G401 (cell line): ENCODE results near the gene WASL. TPM values are rescaled to one million over a fixed set of nuclear protein-coding genes. Genes with fewer than 3 reads are reported as not detected.
A peak's percentile ranks its signal among the peaks of the same experiment; 100 is the strongest.

ENCODE experiments used
- DNase-seq: peaks from one replicate; pipeline ENCODE4 v3.0.0-alpha.2; 2015; ENCODE audit warnings: low spot score
- in situ Hi-C: cut with HindIII; loops from 2 replicates; pipeline ENCODE4 v1.10.0; 2016; ENCODE audit warnings: low sequenced_read_pairs, mixed read lengths
- total RNA-seq: library from RNA; depleted of rRNA; stranded (reverse); fragments of >200 nt; shearing (Covaris generic); gene quantifications from 2 replicates; pipeline ENCODE4 v1.2.3, GENCODE V29; 2014

The WASL gene
- total RNA-seq, 1 experiment from 2014 or later = 6.7 TPM

DNA sequence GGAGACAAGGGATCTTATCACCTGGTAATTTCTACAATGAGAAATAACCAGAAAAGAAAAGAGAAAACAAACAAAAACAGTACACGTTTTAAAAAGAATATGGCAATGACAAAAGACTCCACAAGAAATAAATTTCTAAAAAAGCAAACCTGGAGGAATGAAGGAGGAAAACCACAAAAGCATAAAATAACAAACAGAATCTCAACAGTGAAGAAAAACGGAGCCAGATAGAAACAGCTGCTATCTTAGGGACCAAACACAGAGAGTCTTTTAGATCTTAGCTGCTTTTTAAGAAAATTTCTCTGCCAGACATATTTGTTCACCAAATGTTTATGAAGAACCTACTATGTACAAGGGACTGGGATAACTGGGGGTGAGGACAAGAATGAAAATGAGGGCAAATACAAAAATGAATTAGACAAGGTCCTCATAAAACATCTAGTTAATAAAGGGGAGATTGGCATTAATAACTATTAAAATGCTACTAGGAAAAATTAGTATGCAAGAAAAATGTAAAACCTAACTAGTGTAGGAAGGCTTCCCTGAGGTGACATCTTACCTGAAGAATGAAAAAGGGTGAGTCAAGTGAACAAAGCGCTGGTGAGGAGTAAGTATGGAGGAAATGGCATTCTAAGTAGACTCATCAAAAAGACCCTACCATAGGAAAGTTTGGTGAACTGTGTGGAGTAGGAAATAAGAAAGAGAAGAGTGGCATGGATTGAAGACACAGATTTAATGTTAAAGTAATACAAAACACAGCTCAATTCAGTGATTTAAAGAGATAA is 34.3 kb downstream of the WASL start:
- no peak for DNase-seq
- in situ Hi-C loops = no loop called here

- in situ Hi-C loops = no loop called here
- DNase-seq = no peak
These were observed 36.2 kb downstream of the WASL start for GRCh38 chr7:123712619-123713018.

GRCh38 chr7:123711832-123712293 is 36.9 kb downstream of the WASL start:
- DNase-seq = no peak
- in situ Hi-C loops = no loop called here

- DNase-seq = no peak
- in situ Hi-C loops = no loop called here
These were observed 38.1 kb downstream of the WASL start for GRCh38 chr7:123710683-123711082.

DNA sequence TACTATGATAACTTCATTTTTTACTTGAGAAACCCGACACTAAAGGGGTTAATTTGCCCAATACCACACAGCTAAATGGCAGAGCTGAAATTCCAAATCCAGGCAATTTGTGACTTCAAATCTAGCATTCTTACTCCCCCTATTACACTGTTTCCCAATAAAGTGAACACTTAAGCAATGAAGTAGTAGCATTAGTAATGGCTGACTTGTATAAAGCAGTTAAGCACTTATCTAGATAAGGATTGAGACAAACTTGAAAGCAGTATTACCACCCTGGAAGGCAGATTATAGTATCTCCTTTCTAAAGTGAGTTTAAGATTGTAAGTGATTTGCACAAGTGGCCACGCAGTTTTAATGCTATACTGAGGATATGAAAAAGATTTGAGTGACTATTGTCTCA is 39.3 kb downstream of the WASL start:
- DNase-seq = no peak
- in situ Hi-C loops = no loop called here

DNA sequence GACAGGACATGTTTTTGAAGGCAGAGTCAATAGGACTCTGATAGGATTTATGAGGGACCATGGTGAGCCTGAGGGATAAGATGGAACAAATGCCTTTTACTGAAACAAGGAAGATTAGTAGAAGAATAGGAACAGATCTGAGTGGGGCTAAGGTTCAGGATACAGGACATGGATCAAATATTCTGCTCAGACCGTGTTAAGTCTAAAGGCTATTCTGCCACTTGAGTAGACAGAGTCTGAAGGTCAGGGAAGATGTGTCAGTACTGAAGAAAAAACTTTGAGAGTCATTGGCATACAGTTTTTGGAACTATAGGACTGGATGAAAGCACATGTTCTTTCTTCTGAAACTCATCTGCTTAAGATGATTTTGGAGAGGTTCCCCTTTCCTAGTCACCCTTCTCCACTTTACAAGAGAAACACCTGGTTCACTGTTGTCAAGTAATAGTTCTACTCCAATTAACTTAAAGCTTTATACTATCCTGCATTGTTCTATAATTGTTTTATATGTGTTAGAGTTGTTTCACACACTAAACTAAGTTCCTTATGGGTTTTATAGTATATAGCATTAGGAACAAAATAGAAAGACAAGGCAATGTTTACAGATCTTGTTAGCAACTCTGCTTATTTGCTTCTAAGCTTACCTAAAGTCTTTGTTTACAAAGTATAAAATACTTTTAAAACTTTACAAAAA is 43.4 kb downstream of the WASL start:
- in situ Hi-C loops = no loop called here
- DNase-seq = no peak

DNA sequence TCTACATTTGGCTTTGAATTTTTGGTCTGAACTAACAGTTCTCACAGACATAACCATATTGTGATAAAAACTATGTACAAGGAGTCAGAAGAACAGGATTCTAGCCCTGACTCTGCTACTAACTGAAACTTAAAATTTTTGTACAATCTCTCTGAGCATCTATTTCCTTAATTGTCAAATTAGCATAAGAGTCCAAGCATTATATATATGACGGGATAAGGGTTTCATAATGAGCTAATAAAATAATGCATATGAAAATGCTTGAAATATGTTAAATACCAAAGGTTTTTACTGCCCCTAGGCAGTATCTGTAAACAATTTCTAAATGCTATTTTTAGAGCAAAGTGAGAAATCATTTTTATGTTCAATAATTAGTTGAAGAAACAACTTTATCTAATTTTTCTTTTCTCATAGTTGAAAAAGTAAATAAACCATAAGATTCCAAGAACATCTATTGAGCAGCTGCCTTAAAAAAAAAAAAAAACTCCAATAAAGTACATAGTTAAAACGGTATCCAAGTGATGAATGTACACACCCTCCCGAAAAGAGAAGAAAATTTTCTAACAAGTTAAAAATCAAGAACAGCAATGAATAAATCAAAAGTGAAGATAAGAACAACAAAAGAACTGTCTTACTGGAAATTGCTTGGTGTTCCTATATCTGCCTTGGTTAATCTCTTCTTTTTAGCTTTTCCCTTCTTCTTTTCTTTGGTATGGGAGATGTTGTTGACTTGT is 52.7 kb downstream of the WASL start:
- in situ Hi-C loops = no loop called here
- DNase-seq = no peak

DNA sequence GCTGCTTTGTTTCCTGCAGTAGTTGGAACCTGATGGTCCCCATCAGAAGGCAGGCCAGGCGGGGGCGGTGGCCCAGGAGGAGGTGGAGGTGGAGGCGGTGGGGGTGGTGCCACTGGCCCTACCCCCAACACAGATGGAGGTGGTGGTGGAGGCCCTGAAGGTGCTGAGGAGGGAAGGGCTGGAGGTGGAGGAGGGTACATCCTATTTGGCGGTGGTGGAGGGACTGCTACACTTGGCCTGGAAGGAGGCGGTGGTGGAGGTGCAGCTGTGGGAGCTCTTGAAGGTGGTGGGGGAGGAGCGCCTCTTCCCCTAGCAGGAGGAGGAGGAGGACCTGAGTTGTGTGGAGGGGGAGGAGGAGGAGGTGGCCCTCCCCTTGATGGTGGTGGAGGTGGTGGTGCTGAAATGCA is 56.3 kb downstream of the WASL start:
- in situ Hi-C loops = no loop called here
- DNase-seq = no peak

DNA sequence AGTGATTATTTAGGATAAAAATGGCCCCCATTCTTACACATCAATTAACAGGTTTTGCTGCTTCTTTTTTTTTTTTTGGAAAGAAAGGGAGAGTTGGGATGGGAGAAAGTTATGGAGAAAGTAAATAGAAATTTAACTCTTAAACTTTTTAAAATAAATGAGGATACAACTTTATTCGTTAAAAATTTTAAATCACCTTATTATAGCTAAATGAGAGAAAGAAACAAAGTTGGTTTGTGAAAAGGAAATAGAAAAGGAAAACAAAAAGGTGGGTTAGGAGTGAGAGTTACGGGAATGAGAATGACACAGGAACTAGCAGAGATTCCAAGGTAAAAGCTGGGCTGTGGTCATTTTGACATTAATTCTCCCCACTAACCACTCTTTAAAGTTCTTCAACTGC is 58.3 kb downstream of the WASL start:
- in situ Hi-C loops = no loop called here
- no peak for DNase-seq

DNA sequence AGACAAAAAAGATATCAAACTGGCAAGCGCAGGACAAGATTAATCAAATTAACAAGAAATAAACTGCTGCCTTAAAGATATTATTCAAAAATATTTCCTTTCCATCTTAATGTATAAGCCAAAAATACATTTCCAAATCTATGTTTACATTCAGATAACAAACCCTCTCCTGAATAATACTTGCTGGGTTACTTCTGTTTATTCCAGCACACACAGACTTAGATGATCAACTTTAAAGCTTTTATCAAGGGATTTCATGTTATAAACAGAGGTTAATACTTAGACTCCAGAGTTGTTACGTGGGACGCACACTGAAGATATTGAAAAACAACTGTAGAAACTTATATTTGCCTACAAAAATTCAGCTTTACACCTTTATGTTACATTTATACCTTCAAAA is 59.6 kb downstream of the WASL start:
- no peak for DNase-seq
- in situ Hi-C loops = no loop called here

GRCh38 chr7:123687727-123688126 is 61.1 kb downstream of the WASL start:
- DNase-seq = no peak
- in situ Hi-C loops = no loop called here

GRCh38 chr7:123687161-123687560 is 61.6 kb downstream of the WASL start:
- no peak for DNase-seq
- in situ Hi-C loops = no loop called here

DNA sequence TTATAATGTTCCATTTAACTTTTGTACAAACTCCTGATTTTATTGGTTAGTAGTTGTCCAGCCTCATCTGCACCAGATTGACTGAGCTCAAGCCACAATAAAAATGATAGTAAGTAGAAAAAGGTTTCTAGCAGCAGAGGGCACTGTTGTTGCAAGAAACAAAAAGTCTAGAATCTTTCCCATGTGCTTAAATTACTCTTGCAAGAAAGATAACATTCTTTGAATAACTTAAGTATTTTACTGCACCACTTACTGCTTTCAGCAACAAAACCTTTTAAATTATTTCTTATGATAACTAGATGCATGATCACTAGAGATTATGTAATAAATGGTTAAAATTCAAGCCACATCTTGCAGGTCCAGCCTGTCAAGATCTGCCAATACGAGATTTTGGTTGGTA is 66.1 kb downstream of the WASL start:
- in situ Hi-C loops = no loop called here
- DNase-seq = peak; percentile 63

DNA sequence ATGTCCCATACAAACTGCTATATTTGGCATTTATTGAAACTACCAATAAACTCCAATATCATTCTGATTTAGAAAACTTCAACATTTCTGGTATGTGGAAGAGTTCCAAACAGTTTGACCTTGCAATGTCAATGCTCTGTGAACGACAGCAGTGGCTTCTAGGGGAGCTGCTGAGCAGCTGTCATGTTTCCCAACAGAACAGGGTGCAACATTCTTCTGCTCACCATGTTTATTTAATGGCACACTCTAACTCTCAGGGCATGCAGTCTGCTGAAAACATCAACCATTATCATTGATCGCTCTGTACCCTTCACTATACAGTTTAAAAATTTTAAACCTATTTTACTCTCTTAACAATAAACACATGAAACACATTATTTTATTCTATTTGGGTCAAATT is 67.2 kb downstream of the WASL start:
- in situ Hi-C loops = no loop called here
- no peak for DNase-seq

GRCh38 chr7:123680580-123680979 is 68.2 kb downstream of the WASL start:
- in situ Hi-C loops = no loop called here
- DNase-seq = no peak

DNA sequence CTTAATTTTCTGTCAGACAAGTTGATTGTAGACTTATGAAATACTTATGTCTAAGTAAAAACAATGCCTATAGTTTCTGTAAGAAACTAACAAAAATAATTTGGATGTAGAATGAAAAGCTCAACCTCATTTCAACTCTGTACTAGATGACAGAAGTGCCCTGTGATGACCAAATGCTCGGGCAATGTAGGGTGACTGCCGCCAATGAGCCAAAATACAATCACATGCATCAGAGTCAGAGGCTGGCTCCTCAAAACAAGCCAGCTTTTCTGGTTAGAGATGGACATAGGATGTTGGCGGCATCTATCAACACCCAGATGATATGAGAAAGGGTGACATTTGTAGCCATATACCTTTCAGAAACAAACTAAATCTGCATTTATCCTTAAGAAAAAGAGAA is 69.2 kb downstream of the WASL start:
- DNase-seq = no peak
- in situ Hi-C loops = no loop called here

DNA sequence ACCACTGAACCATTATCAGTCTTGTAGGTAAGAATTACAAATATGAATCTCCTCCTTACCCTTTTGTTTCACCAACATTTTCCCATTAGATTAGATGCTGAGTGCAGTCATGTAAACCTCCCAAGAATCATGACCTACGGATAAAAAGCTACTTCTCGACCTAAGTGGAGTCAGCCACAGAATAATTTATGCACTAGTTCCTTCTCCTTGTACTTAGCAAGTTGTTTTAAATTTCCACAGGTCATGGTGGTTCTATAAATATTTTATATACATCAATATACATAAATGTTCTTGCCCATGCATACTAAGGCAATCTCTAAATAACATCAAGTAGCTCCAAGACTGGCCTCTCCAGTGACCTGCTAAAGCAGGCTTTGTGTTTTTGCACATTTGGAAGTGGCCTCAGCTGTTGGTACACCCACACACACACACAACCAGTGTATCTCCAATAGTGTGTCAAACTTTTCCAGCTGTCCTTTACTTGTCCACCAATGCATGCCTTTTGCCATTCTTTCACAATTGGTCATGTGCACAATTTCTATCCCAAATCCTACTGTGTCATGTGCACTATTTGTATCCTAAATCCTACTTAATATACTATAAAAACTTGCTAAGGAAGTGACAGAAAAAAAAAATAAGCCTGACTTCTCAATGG is 71.6 kb downstream of the WASL start:
- no peak for DNase-seq
- in situ Hi-C loops = no loop called here

DNA sequence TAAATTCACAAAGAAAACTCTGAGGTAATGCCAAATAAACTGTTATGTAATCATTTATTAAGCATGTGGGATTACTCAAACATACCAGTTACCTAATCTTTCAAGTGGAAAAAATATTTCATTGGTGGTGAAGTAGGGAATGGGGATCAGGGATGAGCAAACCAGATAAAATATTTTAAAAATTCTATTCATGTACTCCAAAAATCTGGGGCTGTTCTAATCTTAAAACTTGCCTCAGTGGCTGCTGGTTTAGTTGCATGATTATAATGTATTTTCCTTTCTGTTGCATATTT is 73.7 kb downstream of the WASL start:
- in situ Hi-C loops = no loop called here
- no peak for DNase-seq

- no peak for DNase-seq
- in situ Hi-C loops = no loop called here
These were observed 74.2 kb downstream of the WASL start for GRCh38 chr7:123674399-123675180.
